Memory B cell (primary cell): ENCODE data around the gene TMIE.

ENCODE experiments used
- ATAC-seq: fragments of 150-1000 bp; cut with Tn5 transposase; 2 replicates; pipeline ENCODE4 v1.10.0; 2021; ENCODE audit warnings: low read depth, mild to moderate bottlenecking, moderate library complexity
- DNase-seq, 2 donors: peaks; one replicate each; pipeline ENCODE4 v3.0.0; 2022; ENCODE audit warnings: low spot score in 2 of 2
- H3K27ac Mint-ChIP-seq: one replicate; pipeline ENCODE4 v1.8.0; 2022; ENCODE audit warnings: mild to moderate bottlenecking, moderate library complexity, mixed read lengths
- H3K27me3 Mint-ChIP-seq: one replicate; pipeline ENCODE4 v1.8.0; 2022; ENCODE audit warnings: mixed read lengths
- H3K36me3 Mint-ChIP-seq: one replicate; pipeline ENCODE4 v1.8.0; 2022; ENCODE audit warnings: mild to moderate bottlenecking, mixed read lengths
- H3K4me1 Mint-ChIP-seq: one replicate; pipeline ENCODE4 v1.8.0; 2022; ENCODE audit warnings: mixed read lengths
- H3K4me3 Mint-ChIP-seq: one replicate; pipeline ENCODE4 v1.8.0; 2022; ENCODE audit warnings: mild to moderate bottlenecking, moderate library complexity, mixed read lengths
- H3K9me3 Mint-ChIP-seq: one replicate; pipeline ENCODE4 v1.8.0; 2022; ENCODE audit warnings: mixed read lengths

TMIE gene, protein sequence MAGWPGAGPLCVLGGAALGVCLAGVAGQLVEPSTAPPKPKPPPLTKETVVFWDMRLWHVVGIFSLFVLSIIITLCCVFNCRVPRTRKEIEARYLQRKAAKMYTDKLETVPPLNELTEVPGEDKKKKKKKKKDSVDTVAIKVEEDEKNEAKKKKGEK

DNA sequence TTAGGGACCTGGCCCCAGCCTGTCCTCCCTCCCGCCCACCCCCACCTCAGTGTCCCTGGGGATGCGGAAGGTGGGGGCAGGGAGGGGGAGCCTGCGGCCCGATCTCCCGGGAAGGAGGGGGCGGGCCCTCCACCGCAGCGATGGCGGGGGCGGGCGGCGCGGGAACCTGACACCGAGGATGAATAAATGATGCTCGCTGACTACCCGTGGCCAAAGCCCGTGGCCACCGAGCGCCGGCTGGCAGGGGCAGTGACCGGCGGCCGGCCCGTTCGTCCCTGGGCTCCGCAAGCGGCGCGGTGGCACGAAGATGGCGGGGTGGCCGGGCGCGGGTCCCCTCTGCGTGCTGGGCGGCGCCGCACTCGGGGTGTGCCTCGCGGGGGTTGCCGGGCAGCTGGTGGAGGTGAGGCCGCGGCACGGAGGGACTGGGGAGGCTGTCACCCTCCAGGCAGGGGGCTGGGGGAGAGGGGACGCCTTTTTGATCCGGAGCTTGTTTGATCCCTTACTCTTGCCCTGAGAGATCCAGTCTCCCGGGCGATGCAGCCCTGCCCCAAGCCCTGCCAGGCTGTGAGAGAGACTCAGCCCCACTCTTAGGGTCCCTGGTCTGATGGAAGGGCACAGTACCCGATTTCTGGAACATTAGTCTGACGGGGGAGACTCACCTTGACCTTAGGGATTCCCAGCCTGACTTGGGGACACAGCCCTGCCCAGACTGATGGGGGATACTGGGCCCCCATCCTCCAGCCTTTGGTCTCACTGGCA is at the start of gene TMIE:
TMIE (plus strand) TSS at position 212 of the 759 bp plus-strand sequence; CDS start at position 308, 96 bp downstream.
- no peaks in the 10 kb centered on the region for H3K36me3 Mint-ChIP-seq
- ATAC-seq (no peak), DNase-seq (no peak)
- H3K27ac Mint-ChIP-seq, result no peak within 1 kb of the TSS
- peaks cover 3% of the 10 kb centered on the region for H3K4me1 Mint-ChIP-seq
- H3K27me3 Mint-ChIP-seq, result peaks cover 14% of the 10 kb centered on the region
- H3K9me3 Mint-ChIP-seq, result no peaks in the 10 kb centered on the region
- no peak within 1 kb of the TSS for H3K4me3 Mint-ChIP-seq

DNA sequence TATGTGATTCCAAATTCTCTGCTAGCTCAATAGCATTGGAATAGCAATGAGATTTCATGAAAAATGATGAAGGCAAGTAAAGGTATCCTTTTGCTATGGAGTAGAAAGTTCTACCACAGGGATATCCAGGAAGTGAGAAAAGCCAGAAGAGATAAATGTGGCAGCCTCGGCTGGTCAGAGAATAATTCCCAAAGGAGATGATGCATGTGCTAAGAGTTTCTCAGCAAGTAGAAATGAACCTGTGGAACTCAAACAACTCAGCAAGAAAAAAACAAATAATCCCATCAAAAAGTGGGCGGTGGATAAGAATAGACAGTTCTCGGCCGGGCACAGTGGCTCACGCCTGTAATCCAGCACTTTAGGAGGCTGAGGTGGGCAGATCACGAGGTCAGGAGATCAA is 45.9 kb upstream of the TMIE start:
- H3K36me3 Mint-ChIP-seq, result no peaks in the 10 kb centered on the region
- peaks cover 12% of the 10 kb centered on the region for H3K27me3 Mint-ChIP-seq
- peaks cover 3% of the 10 kb centered on the region for H3K4me1 Mint-ChIP-seq
- DNase-seq (no peak), ATAC-seq (no peak)
- H3K27ac Mint-ChIP-seq, result no peak overlapping the region
- no peak overlapping the region for H3K4me3 Mint-ChIP-seq
- H3K9me3 Mint-ChIP-seq, result peaks cover 13% of the 10 kb centered on the region

DNA sequence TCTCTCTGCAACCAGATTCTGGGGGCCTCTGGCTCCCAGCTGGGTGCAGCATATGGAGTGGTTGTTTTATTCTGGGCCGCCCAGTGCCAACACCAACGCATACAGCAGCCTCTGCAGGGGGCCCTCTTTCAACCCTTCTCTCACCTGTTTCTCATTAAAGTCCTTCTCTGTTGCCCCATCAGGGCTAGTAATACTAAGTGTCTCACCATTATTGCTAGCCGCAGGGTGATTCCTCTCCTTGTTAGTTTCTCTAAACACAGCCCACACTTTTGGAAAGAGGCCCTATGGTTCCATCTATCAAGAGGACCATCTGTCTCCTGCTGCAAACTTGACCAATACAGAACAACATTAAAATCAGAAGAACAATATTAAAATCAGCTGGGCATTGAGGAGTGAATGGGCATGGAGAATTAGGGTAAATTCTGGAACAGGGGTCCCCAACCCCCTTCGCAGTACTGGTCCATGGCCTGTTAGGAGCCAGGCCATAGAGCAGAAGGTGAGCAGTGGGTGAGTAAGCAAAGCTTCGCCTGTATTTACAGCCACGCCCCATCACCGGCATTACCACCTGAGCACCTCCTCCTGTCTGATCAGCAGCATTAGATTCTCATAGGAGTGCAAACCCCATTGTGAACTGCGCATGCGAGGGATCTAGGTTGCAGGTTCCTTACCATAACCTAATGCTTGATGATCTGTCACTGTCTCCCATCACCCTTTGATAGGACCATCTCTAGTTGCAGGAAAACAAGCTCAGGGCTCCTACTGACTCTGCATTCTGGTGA is 44.2 kb upstream of the TMIE start:
- no peak for ATAC-seq
- peaks cover 9% of the 10 kb centered on the region for H3K9me3 Mint-ChIP-seq

DNA sequence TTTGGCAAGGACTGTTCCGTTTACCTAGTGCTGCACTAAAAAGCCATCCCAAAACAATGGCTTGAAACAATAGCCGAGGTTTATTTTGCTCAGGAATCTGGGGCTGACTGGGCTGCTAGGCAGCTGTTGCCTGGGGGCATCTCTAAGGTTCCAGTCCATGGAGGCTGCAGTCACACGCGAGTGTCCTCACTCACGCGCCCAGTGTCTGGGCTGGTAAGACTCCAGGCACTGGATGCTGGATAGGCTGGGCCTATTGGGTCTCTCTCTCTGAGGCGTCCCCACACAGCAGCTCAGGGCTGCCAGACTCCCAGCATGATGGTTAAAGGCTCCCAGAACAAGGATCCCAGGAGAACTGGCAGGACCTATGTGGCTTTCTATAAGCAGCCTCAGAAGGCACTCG is 41.9 kb upstream of the TMIE start:
- peaks cover 4% of the 10 kb centered on the region for H3K9me3 Mint-ChIP-seq
- ATAC-seq, result no peak
- DNase-seq, result no peak
- H3K27me3 Mint-ChIP-seq, result peaks cover 30% of the 10 kb centered on the region
- H3K4me1 Mint-ChIP-seq, result peaks cover 9% of the 10 kb centered on the region
- no peaks in the 10 kb centered on the region for H3K36me3 Mint-ChIP-seq
- no peak overlapping the region for H3K4me3 Mint-ChIP-seq
- no peak overlapping the region for H3K27ac Mint-ChIP-seq

More for the DNA sequence above, 44.2 kb upstream of the TMIE start:
- Mint-ChIP-seq H3K27me3 (peaks cover 14% of the 10 kb centered on the region), H3K4me1 (peaks cover 9% of the 10 kb centered on the region), H3K27ac (no peak overlapping the region), H3K36me3 (no peaks in the 10 kb centered on the region), H3K4me3 (no peak overlapping the region)
- DNase-seq, result no peak

DNA sequence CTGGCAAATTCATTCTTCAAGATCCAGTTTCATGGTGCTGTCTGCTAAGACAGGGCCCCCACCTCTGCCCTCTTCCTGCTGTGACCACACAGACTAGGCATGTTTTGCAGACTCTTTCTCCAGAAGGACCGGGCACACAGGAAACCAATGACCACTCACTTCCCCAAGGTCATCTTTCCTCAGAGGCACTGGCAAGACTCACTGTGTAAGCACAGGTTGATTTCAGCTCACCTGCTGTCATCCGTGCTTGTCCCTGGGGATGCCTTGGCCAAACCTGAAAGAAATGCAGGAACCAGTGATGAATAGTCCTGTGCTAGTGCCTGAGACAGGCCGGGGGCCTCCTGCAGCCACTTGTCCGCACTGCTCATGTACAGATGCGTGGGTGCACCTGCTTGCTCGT is 41.2 kb upstream of the TMIE start:
- H3K27me3 Mint-ChIP-seq, result peaks cover 27% of the 10 kb centered on the region
- ATAC-seq, result no peak
- no peak overlapping the region for H3K27ac Mint-ChIP-seq
- no peaks in the 10 kb centered on the region for H3K36me3 Mint-ChIP-seq
- H3K4me3 Mint-ChIP-seq, result no peak overlapping the region
- H3K9me3 Mint-ChIP-seq, result peaks cover 2% of the 10 kb centered on the region
- peaks cover 9% of the 10 kb centered on the region for H3K4me1 Mint-ChIP-seq
- DNase-seq, result no peak

DNA sequence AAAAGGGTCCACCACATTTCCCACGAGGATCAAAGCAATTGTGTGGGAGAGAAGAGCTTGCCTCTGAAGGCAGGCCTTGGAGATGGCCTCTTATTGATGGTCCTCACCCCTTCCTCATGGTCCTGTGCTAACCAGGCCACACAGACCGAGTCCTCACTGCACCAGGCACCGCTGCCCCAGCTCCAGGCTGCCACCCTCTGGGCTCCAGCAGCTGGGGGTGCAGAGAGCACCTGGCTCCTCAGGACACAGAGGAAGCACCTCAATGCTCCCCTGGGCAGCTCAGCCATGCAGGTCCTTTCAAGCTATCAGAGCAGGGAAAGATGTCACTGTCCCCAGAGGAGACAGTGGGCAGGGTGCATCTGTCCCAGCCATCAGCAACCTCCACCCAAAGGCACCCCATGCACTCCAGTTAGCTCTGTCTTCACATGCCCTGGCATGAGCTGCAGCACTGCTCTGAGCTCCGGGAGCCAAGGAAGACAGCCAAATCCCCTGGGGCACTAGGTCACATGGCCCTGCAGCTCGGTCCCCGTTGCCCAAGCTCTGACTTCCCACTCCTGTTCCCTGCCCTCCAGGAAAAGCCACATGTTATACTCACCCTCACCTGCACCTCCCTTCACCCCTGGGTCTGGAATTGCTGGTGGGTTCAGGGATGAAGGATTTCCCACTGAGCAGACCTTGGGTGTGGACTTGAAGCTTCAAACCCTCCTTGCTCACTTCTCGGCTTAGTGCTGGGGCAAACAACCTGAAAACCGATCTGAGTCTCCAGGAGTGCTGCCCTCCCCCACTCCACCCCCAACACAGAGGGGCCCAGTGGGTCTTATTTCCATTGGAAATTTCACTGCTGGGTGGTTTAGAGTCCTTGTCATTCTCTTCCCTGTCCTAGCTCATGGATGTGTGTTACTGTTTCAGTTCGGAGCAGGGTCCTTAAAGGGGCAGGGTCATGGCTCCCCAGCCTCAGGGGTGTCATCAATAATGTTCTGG is 40.4 kb upstream of the TMIE start:
- H3K36me3 Mint-ChIP-seq, result no peaks in the 10 kb centered on the region
- no peak for ATAC-seq
- no peak overlapping the region for H3K27ac Mint-ChIP-seq
- H3K27me3 Mint-ChIP-seq, result peaks cover 24% of the 10 kb centered on the region
- no peak for DNase-seq
- peaks cover 6% of the 10 kb centered on the region for H3K4me1 Mint-ChIP-seq
- no peaks in the 10 kb centered on the region for H3K9me3 Mint-ChIP-seq
- no peak overlapping the region for H3K4me3 Mint-ChIP-seq

DNA sequence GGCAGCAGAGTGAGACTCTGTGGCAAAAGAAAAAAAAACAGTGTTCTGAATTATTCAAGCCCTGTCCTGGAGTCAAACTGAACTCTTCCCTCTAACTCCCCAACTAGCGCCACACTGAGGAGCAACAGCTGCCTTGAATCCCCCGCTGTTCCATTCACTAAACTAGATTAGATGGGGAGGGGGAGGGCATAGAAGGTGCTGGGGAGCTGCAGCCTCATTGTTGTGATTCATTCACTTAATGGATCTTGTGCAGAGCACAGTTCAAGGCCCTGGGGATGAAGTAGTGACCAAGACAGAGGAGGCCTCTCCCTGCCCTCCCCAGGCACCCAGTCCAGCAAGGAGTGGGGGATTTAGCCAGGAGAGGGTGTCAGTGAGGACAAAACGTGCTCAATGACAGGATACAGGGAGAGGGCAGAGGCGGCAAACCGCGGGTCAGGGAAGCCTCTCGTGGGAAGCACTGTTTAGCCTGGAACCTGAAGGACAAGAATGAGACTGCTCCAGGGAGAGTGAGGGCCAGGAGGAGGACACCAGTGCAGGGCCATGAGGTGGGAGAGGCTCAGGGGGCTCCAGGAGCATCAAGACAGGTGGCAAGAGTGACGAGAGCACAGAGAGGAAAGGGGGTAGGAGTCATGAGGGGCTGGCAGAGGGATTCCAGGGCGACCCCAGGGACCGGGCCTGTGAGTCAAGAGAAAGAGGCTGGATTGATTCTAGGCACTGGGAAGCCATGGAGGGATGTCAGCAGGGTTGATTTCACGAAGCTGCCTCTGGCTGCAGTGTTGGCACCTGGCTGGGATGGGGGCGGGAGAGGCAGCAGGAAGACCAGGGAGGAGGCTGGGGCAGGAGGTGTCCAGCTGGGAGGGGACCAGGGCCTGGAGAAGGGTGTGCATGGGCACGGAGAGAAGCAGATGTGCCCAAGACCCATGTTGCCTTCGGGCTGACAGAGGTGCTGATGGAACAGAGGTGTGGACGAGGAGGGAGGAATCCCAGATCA is 39.1 kb upstream of the TMIE start:
- H3K27me3 Mint-ChIP-seq, result peaks cover 20% of the 10 kb centered on the region
- H3K9me3 Mint-ChIP-seq, result no peaks in the 10 kb centered on the region
- peaks cover 6% of the 10 kb centered on the region for H3K4me1 Mint-ChIP-seq
- H3K27ac Mint-ChIP-seq, result no peak overlapping the region
- DNase-seq (no peak), ATAC-seq (no peak)
- H3K4me3 Mint-ChIP-seq, result no peak overlapping the region
- H3K36me3 Mint-ChIP-seq, result no peaks in the 10 kb centered on the region

DNA sequence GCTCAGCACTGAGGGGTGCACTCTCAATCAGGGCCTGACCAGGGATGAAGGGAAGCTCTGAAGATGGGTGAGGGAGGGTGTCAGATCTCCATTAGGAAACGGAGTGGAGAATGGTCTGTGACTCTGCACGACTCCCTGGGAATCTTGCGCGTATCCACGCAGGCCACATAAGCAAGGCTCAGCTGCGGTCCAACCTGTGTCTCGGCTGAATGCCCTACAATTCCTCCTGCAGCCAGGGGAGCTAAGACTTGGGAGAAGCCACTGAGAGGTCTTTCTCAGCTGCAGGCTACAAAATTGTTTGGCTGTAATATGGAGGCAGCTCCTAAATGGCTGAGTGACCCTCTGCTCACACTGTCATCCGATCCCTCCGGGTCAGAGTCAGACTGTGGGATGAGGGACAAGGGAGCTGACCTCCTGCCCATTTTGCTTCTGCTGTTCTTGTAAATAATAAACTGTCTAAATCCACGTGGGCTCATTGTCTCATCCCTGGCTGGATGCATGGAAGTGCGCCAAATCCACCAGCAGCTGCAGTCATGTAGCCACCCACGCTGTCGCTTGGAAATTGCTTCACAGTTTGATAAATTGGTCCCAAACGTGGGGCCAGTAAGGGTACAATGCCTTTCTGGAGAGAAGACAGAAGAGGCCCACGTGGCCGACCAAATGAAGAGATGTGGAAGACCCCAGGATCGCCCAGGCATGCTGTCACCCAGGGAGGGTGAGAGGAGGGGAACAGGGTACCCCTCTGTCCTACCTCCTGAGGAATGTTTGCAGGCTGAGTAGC is 38.2 kb upstream of the TMIE start:
- H3K27me3 Mint-ChIP-seq, result peaks cover 18% of the 10 kb centered on the region
- H3K4me1 Mint-ChIP-seq, result peaks cover 6% of the 10 kb centered on the region
- DNase-seq (no peak), ATAC-seq (no peak)
- H3K9me3 Mint-ChIP-seq, result no peaks in the 10 kb centered on the region
- H3K36me3 Mint-ChIP-seq, result no peaks in the 10 kb centered on the region
- no peak overlapping the region for H3K4me3 Mint-ChIP-seq
- no peak overlapping the region for H3K27ac Mint-ChIP-seq

DNA sequence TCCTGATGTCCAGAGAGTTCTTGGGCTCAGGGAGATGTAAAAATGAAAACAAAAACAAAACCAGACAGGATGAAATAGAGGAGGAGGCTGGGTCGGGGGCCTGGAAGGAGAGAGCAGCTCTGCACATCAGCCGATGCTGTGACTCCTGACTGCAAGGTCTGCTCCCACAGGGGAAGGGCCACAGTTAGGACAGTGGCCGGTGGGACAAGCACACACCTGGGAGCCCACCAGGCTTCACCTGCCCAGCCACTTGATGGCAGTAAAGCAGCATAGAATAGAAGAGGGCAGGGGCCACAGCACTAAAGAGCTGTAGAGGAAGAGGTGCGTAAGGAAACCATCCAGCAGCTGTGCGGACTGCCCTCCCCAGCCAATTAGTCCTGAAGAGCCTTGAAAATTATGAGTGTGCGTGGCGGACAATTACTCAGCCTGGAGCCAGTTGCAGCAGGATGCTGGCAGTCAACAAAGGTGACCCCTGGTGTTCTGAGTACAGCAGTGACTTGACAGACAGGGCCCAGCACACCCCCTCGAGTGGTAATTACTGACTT is 37.5 kb upstream of the TMIE start:
- H3K27ac Mint-ChIP-seq, result no peak overlapping the region
- H3K4me1 Mint-ChIP-seq, result peaks cover 6% of the 10 kb centered on the region
- no peak overlapping the region for H3K4me3 Mint-ChIP-seq
- ATAC-seq (no peak), DNase-seq (no peak)
- peaks cover 18% of the 10 kb centered on the region for H3K27me3 Mint-ChIP-seq
- H3K36me3 Mint-ChIP-seq, result no peaks in the 10 kb centered on the region
- H3K9me3 Mint-ChIP-seq, result no peaks in the 10 kb centered on the region

DNA sequence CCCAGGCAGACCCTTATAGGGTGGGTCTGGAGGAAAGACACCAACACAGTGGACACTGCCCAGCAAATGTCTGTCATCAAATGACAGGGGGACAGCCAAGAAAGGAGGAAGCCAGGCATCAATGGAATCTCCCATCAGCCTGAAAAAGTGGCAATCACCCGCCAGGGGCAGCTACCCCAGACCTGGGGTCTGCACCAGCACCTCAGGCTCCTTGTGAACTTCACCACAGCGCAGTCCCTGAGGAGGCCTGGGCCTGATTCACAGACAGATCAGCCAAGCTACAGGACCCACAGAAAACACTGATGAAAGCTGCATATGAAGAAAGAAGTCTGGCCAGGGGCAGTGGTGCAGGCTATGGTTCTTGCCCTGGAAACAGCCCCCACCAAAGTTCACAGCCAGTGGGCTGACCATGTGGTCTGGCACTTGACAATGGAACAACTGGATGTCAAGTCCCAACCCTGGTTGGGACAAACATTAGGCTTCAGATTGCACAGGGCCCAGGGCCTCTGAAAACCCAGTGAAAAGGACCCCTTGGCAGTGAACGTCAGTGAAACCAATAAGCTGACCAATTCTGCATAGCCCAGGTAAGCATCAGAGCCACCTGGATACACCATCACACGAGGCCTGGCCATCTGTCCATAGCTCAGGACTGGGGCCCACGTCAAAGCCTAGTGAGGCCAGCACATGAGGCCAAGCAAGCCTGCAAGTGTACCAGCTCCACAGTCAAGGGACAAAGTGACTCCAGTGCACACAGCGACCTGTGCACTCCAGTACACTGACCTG is 36.8 kb upstream of the TMIE start:
- Mint-ChIP-seq H3K27ac (no peak overlapping the region), H3K4me3 (no peak overlapping the region), H3K4me1 (peaks cover 6% of the 10 kb centered on the region), H3K36me3 (no peaks in the 10 kb centered on the region), H3K9me3 (no peaks in the 10 kb centered on the region), H3K27me3 (peaks cover 18% of the 10 kb centered on the region)
- DNase-seq (no peak), ATAC-seq (no peak)

DNA sequence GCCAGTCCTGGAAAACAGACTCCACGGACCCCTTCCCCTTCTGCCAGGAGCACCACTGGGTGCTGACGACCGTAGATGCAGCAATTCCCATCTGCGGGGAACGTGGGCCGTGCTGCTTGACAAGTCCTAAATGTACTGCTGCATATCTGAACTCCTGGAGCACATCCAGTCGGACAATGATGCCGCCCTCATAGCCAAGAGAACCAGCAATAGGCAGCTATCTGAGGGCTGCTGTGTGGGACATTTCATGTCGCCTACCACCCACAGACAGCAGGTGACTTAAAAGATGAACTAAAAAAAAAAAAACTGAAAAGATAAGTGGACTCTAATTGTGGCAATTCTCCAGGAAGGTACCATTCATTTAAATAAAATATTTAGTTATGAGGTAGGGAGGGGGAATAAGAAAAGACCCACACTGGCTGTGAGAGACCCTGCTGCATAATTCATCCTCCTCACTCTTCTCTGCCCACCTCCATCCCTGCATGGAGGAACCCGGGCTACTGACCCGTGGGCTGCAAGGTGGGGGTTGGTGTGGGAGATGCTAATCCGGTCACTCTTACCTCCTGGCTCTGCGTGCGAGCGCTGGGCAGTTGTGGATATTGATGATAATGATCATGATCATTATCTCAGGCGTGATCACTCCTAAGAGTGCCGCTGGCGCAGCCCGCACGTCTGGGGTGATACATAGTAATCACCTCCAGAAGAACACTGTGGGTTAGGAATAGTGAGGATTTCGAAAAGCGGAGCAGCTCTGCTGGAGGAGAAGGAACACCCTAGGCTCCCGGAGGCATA is 36.0 kb upstream of the TMIE start:
- H3K36me3 Mint-ChIP-seq, result no peaks in the 10 kb centered on the region
- ATAC-seq, result no peak

More for the DNA sequence above, 36.0 kb upstream of the TMIE start:
- Mint-ChIP-seq H3K9me3 (no peaks in the 10 kb centered on the region), H3K27ac (no peak overlapping the region), H3K27me3 (peaks cover 18% of the 10 kb centered on the region), H3K4me3 (no peak overlapping the region), H3K4me1 (peaks cover 6% of the 10 kb centered on the region)
- DNase-seq, result no peak
